GM21786 (cell line): ENCODE measurements around the gene ITGB7.

Experiments
- ATAC-seq: cut with Tn5 transposase; IDR thresholded peaks from one replicate; pipeline ENCODE4 v1.9.1; 2021; ENCODE audit not compliant: unreplicated experiment

Gene ITGB7, protein sequence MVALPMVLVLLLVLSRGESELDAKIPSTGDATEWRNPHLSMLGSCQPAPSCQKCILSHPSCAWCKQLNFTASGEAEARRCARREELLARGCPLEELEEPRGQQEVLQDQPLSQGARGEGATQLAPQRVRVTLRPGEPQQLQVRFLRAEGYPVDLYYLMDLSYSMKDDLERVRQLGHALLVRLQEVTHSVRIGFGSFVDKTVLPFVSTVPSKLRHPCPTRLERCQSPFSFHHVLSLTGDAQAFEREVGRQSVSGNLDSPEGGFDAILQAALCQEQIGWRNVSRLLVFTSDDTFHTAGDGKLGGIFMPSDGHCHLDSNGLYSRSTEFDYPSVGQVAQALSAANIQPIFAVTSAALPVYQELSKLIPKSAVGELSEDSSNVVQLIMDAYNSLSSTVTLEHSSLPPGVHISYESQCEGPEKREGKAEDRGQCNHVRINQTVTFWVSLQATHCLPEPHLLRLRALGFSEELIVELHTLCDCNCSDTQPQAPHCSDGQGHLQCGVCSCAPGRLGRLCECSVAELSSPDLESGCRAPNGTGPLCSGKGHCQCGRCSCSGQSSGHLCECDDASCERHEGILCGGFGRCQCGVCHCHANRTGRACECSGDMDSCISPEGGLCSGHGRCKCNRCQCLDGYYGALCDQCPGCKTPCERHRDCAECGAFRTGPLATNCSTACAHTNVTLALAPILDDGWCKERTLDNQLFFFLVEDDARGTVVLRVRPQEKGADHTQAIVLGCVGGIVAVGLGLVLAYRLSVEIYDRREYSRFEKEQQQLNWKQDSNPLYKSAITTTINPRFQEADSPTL

DNA sequence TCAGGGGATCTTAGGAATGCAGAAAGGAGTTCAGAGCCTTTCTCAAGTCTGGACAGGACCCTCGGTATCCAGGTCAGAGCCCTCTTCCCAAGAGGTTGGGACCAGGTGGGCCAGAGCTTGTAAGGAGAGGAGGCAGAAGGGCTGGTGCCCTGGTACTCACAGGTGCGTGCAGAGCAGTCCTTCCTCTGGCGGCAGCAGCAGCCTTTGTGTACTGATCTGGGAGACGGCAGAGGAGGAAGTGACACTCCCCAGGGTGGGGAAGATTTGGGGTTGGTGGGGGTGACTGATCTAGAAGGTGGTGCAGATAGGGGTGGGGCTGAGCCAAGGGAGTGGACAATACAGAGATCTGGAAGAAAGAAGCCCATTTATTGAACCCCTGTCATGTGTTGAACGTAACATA lies at the start of gene ITGB7:
ITGB7 (minus strand) TSS at position 210 of the 400 bp plus-strand sequence. CDS start 6,808 bp downstream, outside the sequence.
- peak; percentile 50 for ATAC-seq

DNA sequence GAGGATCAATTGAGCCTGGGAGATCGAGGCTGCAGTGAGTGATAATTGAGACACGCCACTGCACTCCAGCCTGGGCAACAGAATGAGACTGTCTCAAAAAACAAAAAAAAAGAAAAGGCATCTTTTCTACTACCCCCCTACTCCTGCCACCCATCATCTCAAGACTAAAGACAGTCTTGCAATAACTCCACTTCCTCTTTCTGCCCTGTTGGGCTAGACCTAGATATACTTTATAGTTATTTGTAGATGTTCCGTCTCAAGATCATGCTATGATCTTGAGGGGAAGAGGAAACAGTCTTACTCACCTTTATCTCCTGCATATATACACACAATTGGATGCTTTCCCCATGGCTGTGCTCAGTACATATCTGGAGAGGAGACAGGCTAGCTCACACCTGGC lies 48.9 kb upstream of the ITGB7 start:
- ATAC-seq, result no peak

DNA sequence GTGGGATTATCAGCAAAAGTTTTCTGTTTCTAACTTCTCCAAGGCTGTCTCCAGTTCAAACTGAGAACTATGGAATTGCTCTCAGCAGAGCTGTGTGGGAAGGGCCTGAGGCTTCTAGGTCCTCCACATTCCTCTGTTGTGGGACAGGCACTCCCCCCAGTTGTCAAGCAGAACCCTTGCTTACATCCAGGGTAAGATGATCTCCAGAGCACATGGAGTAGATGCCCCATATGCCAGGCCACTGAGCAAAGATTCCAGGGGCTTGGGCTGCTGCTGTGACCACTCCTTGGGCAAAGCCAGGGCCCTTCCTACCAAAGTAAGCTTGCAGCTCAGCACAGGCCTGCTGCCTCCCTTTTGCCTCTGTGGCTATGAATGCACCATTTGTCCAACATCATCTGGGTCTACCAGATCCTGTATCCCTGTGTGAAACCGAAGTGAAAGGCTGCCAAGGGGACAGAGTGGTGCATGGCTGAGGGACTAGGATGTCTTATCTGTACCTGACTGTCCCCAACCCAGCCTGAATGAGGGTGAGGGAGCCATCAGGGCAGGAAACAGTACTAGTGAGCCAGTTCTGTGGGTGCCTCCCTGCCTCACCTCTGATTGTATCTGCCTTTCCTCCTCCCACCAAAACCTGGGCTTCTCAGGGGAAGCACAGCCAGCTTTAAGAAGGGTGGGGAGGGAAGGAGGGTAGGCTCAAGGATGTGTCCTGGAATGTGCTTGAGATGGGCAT lies 47.9 kb upstream of the ITGB7 start:
- no peak for ATAC-seq

DNA sequence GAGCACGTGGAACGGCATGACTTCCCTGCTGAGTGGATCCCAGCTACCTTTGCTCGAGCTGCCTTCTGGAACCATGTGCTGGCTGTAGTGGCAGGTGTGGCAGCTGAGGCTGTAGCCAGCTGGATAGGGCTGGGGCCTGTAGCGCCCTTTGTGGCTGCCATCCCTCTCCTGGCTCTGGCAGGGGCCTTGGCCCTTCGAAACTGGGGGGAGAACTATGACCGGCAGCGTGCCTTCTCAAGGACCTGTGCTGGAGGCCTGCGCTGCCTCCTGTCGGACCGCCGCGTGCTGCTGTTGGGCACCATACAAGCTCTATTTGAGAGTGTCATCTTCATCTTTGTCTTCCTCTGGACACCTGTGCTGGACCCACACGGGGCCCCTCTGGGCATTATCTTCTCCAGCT lies 46.2 kb upstream of the ITGB7 start:
- ATAC-seq, result no peak

DNA sequence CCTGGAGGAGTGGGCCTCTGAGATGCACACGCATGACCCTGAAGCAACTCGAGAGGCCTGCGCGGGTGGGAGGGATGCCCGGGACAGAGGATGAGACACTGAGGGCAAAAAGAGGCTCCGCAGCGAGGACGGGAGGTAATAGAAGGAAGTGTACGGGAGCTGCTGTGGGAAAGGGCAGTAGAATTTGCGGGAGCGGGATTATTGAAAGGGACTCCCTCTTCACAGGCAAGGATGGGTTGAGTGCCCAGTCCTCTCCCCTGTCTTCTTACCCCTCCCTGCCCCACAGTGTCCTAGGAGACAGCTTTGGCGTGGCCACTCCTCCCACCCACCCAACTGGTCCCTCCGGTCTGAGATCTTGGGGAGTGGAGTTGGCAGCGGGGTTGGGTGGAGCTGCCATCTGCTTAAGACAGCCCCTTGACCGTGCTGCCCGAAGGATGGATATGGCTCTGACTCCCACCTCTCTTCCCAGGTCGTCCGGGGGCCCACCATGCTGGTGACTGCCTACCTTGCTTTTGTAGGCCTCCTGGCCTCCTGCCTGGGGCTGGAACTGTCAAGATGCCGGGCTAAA lies 45.4 kb upstream of the ITGB7 start:
- ATAC-seq, result no peak

DNA sequence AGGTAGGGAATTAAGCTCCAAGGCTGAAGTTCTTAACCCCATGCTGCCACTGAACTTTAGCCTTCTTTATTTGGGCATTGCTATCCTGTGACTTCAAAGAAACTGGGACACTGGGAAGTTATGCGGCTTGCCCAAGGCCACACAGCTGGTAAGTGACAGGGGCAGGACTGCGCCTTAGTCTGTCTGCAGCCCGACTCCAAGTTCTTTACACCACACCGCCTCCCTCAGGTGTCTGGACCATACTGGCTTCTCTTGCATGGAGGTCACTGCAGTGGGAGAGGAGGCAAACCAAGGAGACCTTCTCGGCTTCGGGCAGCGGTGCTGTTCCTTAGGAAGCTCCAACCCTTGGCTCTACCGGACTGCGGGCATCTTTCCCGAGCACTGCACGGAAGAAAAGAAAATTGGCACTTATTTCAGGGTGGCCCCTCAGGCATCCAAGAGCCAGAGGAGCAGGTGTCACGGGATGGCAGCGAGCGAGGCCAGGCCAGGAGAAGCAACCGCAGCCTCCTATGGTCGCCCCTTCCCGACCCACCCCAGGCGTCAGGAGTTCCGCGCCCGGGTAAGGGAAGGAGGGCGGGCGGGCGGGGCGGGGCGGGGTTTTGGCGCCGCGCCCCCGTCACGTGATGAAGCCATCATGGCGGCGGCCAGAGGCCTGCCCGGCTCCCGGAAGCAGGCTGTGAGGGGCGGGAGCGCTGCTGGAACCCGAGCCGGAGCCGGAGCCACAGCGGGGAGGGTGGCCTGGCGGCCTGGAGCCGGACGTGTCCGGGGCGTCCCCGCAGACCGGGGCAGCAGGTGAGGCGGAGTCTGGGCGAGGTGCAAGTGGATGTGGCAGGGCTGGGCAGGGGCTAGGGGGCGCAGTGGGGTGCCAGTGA lies 44.7 kb upstream of the ITGB7 start:
- peak; percentile 66 for ATAC-seq

DNA sequence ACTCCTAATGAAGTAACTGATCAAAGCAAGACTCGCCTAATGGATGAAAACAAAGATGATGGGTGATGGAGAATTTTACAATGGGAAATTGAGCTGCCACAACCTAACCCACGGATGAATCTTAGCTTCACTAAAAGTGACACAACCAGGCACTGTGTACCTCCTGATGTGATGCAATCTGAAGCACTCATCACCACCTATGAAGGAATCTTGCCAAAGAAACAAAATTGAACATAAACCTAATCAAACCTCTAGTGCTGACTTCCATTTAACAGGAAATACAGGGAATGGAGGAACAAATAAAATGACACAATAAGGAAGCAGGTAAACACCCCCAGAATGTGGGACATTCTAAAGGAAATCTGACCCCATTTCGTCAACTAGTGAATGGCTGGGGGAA lies 38.2 kb upstream of the ITGB7 start:
- no peak for ATAC-seq

DNA sequence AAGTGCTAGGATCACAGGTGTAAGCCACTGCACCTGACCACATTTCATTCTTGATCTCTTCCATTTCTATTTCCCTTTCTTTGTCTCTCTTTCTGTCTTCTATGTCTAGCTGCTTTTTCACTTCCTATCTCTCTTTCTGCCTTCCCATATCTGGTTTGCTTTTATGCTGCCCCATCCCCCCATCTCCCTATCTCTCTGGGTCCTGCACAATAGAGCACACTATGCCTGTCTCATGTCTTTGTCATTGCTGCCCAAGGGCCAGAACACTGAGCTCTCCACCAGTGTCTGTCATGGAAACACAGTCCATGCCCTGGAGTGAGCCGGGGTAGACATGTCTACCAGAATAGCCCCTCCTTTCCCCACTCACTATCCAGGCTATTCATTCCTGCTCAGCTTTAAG lies 37.3 kb upstream of the ITGB7 start:
- ATAC-seq, result no peak

DNA sequence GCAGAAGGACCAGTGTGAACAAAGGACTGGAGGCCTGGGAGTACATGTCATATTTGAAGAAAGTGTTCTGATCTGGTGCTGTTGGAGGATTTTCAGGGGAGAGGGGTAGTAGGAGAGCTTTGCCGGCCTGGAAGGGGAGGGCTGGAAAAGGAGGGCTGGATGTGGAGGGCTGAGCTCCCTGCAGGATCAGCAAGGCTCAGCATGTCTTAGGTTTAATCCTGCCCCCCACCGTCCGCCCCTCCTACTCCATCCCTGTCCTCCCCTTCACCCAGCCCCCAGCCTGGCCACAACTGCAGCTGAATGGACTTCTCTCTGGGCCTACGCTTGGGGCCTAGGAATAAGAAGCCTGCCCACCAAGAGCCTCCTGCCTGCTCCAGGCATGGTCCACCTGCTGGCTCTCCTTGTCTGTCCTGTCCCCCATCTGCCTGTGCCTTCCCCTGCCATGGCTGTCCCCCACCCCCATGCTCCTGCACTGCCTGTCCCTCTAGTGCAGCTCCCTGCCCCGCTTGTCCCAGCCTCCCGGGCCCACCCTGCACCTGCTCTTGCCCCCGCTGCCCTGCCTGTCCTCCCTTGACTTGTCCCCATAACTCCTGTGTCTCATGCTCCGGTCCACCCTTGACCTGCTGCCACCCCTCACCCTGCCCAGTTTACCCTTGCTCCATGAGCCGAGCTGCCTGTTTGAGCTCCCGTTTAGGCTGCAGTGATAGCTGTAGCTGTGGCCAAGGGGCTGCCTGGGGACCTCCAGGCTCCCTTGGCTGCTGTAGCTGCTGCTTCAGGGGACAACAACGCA lies 34.8 kb upstream of the ITGB7 start:
- no peak for ATAC-seq

DNA sequence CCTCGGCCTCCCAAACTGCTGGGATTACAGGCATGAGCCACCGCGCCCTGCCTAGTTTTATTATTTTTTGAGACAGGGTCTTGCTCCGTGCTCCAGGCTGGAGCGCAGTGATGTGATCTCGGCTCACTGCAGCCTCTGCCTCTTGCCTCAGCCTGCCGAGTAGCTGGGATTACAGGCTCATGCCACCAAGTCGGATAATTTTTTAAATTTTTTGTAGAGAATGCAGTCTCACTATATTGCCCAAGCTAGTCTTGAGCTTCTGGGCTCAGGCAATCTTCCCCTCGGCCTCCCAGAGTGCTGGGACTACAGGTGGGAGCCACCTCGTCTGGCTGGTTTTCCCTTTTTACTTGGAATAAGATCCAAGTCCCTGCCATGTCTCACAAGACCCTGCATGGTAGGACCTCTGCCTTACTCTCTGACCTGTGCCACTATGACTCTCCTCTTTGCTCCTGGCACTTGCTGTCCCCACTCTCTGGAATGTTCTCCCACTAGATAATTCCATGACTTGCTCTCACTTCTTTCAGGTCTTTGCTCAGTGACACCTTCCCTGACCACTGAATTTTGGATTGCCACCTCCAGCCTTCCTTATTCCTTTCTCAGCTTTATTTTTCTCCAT lies 32.7 kb upstream of the ITGB7 start:
- ATAC-seq, result no peak

DNA sequence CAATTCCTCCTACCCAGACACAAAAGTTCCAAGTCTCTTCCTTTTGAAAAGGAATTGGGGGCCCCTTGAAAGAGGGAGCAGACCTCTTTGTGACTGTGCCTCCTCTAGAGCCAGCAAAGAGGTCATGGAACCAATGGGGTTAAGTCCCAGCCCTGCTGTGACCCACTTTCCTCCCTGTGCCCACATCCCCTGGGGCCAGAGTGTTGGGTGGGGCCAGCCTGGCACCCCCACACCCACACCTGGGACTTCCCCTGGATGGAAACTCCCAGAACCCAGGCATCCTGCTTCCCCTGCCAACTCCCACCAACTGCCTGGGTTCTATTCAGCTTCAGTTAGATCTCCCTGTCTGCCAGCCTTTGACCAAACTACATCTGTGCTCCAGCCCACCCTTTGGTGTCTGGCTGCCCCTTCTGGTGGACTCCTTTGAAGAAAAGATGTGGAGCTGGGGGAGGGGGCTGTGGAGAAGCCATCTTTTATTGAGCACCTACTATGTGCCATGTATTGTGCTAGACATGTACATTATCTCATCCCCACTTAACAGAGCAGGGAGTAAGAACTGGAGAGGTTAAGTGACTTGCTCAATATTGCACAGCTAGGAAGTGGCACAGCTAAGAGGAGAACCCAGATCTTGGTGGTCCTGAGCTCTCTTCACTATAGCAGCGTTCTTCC lies 29.5 kb upstream of the ITGB7 start:
- no peak for ATAC-seq

DNA sequence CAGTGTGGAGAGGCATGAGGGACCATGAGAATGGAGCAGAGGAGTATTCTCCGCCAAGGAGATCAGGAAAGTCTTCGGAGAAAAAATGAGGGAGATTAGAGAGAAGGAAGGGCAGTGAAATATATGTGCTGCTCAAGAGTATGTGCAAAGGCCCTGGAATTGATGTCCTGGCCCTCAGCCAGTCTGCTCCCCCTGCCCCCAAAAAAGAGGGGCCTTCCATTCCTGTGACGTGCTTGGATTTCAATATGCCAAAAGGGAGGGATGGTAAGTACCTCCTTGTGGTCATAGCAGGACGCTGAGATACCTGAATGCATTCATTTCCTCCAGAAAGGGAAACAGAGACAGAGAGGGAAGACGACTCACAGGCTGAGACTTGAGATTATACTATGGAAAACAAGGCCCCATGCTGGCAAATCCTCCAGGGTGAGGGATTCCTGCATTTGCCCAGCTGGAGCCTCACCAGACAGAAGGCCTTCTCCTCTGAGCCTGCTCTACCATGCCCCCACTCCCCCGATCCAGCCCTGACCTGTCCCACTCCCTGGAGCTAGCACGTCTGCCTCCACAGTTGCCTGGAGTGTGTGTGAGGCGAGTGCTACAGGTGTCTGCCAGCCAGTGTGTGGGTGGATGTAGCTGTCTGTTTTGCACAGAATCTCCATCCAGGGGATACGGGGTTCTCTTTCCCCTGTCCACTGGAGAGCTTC lies 28.8 kb upstream of the ITGB7 start:
- ATAC-seq, result no peak

DNA sequence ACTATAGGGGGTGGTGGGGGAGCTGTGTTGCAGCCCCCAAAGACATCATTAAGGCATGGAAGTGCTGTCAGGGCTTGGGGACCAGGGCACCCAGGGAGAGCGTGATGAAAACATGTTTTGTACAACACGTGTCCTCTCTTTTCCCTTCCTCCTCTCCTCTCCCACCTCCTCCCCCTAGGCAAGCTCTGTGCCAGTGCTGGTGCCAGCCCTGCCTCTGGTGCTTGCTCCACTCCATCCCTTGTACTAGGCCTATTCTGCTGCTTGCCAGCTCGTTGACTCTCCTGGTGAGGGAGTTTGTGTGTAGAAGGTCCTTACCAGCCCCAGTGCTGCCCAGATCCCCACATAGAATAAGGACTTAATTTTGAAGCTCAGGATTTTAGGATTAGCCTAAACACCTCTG lies 28.1 kb upstream of the ITGB7 start:
- no peak for ATAC-seq

DNA sequence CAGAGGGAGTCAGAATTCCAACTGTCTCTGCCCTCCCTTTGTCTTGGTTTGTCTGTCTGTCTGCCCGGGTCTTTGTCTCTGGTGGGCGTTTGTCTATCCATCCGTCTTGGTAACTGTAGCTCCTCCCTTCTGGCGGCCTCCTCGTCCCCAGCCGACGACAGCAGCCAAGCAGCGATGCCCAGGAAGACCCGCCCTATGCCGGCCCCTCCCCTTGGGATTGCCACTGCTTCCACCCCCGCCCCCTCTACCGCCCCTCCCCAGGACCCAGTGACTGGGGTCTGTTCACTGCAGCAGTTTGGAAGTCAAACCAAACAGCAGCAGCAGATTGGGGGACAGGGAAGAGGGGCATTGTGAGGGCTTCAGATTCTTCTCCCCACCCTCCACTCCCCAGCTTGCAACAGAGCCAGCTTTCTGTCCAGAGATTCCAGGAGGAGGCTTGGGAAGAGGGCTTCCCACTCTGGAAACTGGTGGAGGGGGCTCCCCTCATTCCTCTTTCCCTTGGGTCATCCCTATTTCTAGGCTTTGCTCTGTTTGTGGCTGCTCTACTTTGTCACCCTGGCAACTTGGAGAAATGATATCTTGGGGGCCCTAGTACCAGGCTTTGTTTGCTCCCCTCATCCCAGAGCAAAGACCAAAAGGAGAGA lies 27.3 kb upstream of the ITGB7 start:
- ATAC-seq, result no peak

DNA sequence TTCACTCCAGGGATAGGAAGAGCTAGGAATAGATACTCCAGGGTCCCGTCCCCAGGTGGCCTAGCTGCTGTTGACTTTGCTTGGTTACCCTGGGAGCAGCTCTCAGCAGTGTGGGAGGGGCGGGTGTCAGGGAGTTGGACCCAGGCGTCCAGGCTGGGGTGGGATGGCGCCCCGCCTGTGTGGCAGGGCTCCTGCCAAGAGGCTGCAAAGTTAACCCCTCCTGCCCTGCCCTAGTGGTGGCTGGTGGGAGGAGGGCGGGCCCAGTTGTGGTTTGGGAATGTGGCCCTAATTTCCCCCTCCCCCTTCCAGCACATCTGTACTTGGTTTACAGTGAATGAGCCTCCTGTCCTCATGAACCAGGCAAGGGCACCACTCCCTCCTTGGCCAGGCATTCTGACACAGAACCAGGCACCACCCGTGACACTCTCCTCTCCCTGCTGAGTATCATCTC lies 26.6 kb upstream of the ITGB7 start:
- no peak for ATAC-seq

DNA sequence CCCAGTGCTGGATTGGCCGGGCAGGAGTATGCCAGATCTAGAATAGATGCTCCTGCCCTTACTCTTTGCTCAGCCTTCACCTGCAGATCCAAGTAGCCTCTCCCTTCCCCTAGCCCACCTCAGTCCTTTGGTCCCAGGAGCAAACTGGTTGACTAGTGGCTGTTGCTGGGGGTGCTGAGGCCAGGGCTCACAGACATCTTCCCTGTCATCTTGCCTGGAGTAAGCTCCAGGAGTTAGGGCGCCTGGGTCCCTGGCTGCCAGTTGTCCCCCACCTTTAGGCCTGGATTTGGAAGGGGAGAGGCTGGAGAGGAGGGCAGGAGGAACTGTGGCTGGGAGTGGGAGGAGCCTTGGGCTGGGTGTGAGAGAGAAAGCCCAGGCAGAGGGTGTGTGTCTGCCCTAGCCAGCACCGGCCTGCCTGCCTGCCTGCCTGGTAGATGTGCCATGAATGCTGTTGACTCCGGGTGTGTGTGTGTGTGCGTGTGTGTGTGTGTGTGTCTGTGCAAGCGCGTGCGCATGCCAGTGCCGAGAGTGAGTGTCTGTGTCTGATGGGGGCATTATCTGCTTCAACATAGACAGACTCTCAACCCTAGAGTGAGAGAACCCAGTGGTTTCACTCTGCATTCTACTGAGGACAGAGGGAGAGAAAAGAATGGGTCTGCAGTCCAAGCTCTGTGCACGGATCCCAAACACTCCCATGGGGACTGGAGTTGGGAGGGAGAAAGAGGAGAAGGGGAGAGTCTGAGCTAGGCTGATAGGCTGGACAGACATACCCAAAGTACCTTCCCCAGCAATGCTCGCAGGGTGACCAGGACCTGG lies 25.8 kb upstream of the ITGB7 start:
- ATAC-seq, result no peak
